K562 (cell line): ENCODE results near the gene PRDX2. TPM values are rescaled to one million over a fixed set of nuclear protein-coding genes. Genes with fewer than 3 reads are reported as not detected.
A peak's percentile ranks its signal among the peaks of the same experiment; 100 is the strongest.

Source experiments
- BRF2 ChIP-seq: IDR thresholded peaks from 3 replicates; pipeline ENCODE4 v1.6.1; 2011; ENCODE audit warnings: borderline replicate concordance, mild to moderate bottlenecking; ENCODE audit not compliant: insufficient read length, insufficient read depth
- E2F3 ChIP-seq: fragments of 250-450 bp; sonication (Bioruptor Pico); IDR thresholded peaks from 2 replicates; pipeline ENCODE4 v1.4.0; 2020; ENCODE audit warnings: mild to moderate bottlenecking
- E2F6 ChIP-seq, 2 experiments: IDR thresholded peaks; 2 replicates each; pipeline ENCODE4 v1.6.1; 2011; ENCODE audit warnings: borderline replicate concordance in 1 of 2, control low read depth in 1 of 2, low read depth in 1 of 2, low read length in 1 of 2, mild to moderate bottlenecking in 1 of 2, mixed read lengths in 1 of 2, moderate library complexity in 1 of 2; ENCODE audit not compliant: insufficient read depth in 1 of 2, insufficient read length in 1 of 2, poor library complexity in 1 of 2, severe bottlenecking in 1 of 2; ENCODE audit errors: extremely low read depth in 1 of 2
- HOXB6 ChIP-seq: fragments of 250-450 bp; sonication (Bioruptor Pico); IDR thresholded peaks from 2 replicates; pipeline ENCODE4 v1.5.1; 2022; ENCODE audit warnings: mild to moderate bottlenecking, borderline replicate concordance
- IRF9 ChIP-seq: fragments of 450-650 bp; IDR thresholded peaks from 2 replicates; pipeline ENCODE4 v1.6.1; 2016; ENCODE audit warnings: missing biosample characterization, missing genetic modification characterization
- NFXL1 ChIP-seq: fragments of 450-650 bp; formaldehyde crosslinking; IDR thresholded peaks from 2 replicates; pipeline ENCODE4 v1.4.0; 2021; ENCODE audit warnings: mild to moderate bottlenecking
- NR3C1 ChIP-seq: sonication (generic); formaldehyde crosslinking; IDR thresholded peaks from 2 replicates; pipeline ENCODE4 v1.8.1; 2022; ENCODE audit warnings: missing genetic modification reagents
- REST ChIP-seq, 2 experiments: fragments of 450-650 bp; formaldehyde crosslinking in 1 of 2; IDR thresholded peaks; 2 replicates each; pipeline versions ENCODE4 v1.4.0 to v1.6.1; 2014 to 2020; ENCODE audit warnings: mild to moderate bottlenecking in 2 of 2, borderline replicate concordance in 1 of 2, low read depth in 1 of 2
- SRSF7 ChIP-seq: fragments of 200-400 bp; formaldehyde crosslinking; optimal IDR thresholded peaks from 2 replicates; pipeline ENCODE3; 2017; ENCODE audit warnings: mild to moderate bottlenecking, low read depth, low read length
- ZKSCAN1 ChIP-seq: fragments of 150-350 bp; IDR thresholded peaks from 2 replicates; pipeline ENCODE4 v1.6.1; 2016; ENCODE audit warnings: low read depth, low read length
- ZNF354B ChIP-seq: fragments of 250-450 bp; sonication (Bioruptor Pico); IDR thresholded peaks from 2 replicates; pipeline ENCODE4 v1.4.0; 2020
- ZNF57 ChIP-seq: fragments of 450-650 bp; formaldehyde crosslinking; IDR thresholded peaks from 2 replicates; pipeline ENCODE4 v1.4.0; 2020; ENCODE audit warnings: mild to moderate bottlenecking, moderate library complexity
- polyA plus RNA-seq, 8 experiments: library from polyadenylated mRNA; depleted of rRNA in 4 of 8; stranded (reverse) in 5 of 8; unstranded in 3 of 8; fragments of >200 nt; fragmentation: Nextera tagmentation in 2 of 8; fragmentation: Illumina TruSeq in 1 of 8; extraction: Ambion mirVana in 2 of 8; extraction: Trizol in 1 of 8; gene quantifications; 2 replicates each; pipeline versions ENCODE4 v1.2.1 to v1.2.3, GENCODE V29; 2011 to 2014; ENCODE audit warnings: inconsistent platforms in 1 of 8, missing spikeins in 1 of 8
- total RNA-seq, 7 experiments: library from RNA; depleted of rRNA in 6 of 7; stranded (reverse); fragments of >200 nt in 6 of 7; fragmentation: Illumina TruSeq in 2 of 7; extraction: Trizol in 2 of 7; gene quantifications; 2 replicates each; pipeline versions ENCODE4 v1.2.1 to v1.2.3, GENCODE V29; 2011 to 2021; ENCODE audit warnings: low replicate concordance in 1 of 7

The PRDX2 gene
- total and polyA plus RNA-seq, 9 of the 15 experiments (the other 6 are each of a cell fraction or from before 2014, with no cell fraction given) = 206 to 1,183 (median 415) TPM

GRCh38 chr19:12801466-12802266, at the start of gene PRDX2, which contains the start of gene THSD8 (continued):
- TF ChIP-seq REST (IDR thresholded peaks at IDR 0.05; ENCODE audit: borderline replicate concordance) = no peak
- no peak; the same call in 1 of the 2 replicates for TF ChIP-seq REST (CRISPR knock-in tag; IDR thresholded peaks at IDR 0.05; ENCODE audit: low read depth)
- TF ChIP-seq SRSF7 = no peak
- 0 out of 2 replicates have a peak, but pooled peaks have one; percentile 42 for TF ChIP-seq E2F3 (CRISPR knock-in tag)
- TF ChIP-seq ZKSCAN1 = no peak
- TF ChIP-seq IRF9 (tag) = no peak
- 0 out of 2 replicates have a peak, but pooled peaks have one; percentile 66 for TF ChIP-seq NR3C1
- TF ChIP-seq ZNF354B (CRISPR knock-in tag) = no peak
- TF ChIP-seq E2F6 (IDR thresholded peaks at IDR 0.05; ENCODE audit: borderline replicate concordance in 1 of 2, extremely low read depth in 1 of 2, insufficient read depth in 1 of 2, insufficient read length in 1 of 2, low read depth in 1 of 2, low read length in 1 of 2, poor library complexity in 1 of 2, severe bottlenecking in 1 of 2) = peak; percentile 73 to 79
- no peak for TF ChIP-seq HOXB6 (CRISPR knock-in tag)
- no peak for TF ChIP-seq ZNF57 (CRISPR knock-in tag)
- TF ChIP-seq BRF2 = no peak
- TF ChIP-seq NFXL1 = no peak
